H1 (cell line): ENCODE results near the gene RPL41. TPM values are rescaled to one million over a fixed set of nuclear protein-coding genes. Genes with fewer than 3 reads are reported as not detected.

Source experiments
- HDAC2 ChIP-seq, 2 experiments: fragments of 300-600 bp in 1 of 2; sonication (generic) in 1 of 2; IDR thresholded peaks; 2 replicates each; pipeline ENCODE4 v1.6.1; 2011 to 2012; ENCODE audit warnings: low read depth in 2 of 2, low read length in 2 of 2, mild to moderate bottlenecking in 2 of 2, moderate library complexity in 2 of 2, borderline replicate concordance in 1 of 2, inconsistent platforms in 1 of 2
- polyA plus RNA-seq, 7 experiments: library from polyadenylated mRNA; depleted of rRNA in 3 of 7; stranded (reverse) in 5 of 7; unstranded in 2 of 7; fragments of >200 nt in 5 of 7; fragments of 200-250 nt in 2 of 7; gene quantifications; 1 replicate in 5 of 7; 2 replicates in 1 of 7; 4 replicates in 1 of 7; pipeline versions ENCODE4 v1.2.1 to v1.2.3, GENCODE V29; 2011 to 2013; ENCODE audit warnings: missing spikeins in 2 of 7, mixed read lengths in 2 of 7
- total RNA-seq: library from RNA; stranded (reverse); fragmentation: NEBNext Ultra II Directional; extraction: Animal tissue kit (Norgen Biotek cat#: 25700); gene quantifications from 2 replicates; pipeline ENCODE4 v1.2.1, GENCODE V29; 2021

Gene RPL41
- total and polyA plus RNA-seq, 2 of the 8 experiments (the other 6 are each of a cell fraction or from before 2014, with no cell fraction given), result 4,440 to 16,488 TPM

DNA sequence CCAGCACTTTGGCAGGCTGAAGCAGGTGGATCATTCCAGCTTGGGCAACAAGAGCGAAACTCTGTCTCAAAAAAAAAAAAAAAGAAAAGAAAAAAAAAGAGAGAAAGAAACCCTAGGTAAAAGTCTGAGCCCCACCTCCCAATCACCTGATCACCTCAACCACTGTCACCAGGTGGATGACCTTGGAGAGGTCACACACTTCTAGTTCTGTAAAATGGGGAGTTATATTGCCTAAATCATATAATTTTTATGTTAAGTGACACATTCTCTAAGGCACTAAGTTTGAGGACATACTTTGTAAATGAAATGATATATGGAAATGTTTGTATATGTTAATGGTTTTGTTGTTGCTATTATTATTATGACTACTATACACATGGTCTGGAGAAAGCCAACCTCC is 38.0 kb upstream of the RPL41 start (continued):
- no peak for TF ChIP-seq HDAC2 (IDR thresholded peaks at IDR 0.05; ENCODE audit: borderline replicate concordance in 1 of 2, low read depth in 2 of 2, low read length in 2 of 2)
